Ascending aorta (tissue), 2 donors: Measurements from ENCODE around the gene EXOC3L2. TPM values are rescaled to one million over a fixed set of nuclear protein-coding genes. Genes with fewer than 3 reads are reported as not detected.

Experiments
- DNase-seq, 2 donors: peaks; one replicate each; pipeline ENCODE4 v3.0.0-alpha.2; 2019; ENCODE audit warnings: low spot score in 2 of 2
- H3K27ac ChIP-seq, 2 donors: fragments of 200-600 bp; sonication (generic); one replicate each; pipeline ENCODE4 v1.5.1; 2016 to 2017; ENCODE audit warnings: mild to moderate bottlenecking in 1 of 2
- H3K27me3 ChIP-seq: fragments of 200-600 bp; sonication (generic); one replicate; pipeline ENCODE4 v1.5.1; 2017
- H3K36me3 ChIP-seq, 2 donors: fragments of 200-600 bp; sonication (generic); one replicate each; pipeline ENCODE4 v1.5.1; 2016
- H3K4me1 ChIP-seq, 2 donors: fragments of 200-600 bp; sonication (generic); one replicate each; pipeline ENCODE4 v1.5.1; 2016 to 2017; ENCODE audit warnings: mild to moderate bottlenecking in 1 of 2
- H3K4me3 ChIP-seq, 2 donors: fragments of 200-600 bp; sonication (generic); one replicate each; pipeline ENCODE4 v1.5.1; 2016 to 2017; ENCODE audit warnings: mild to moderate bottlenecking in 1 of 2
- H3K9me3 ChIP-seq, 2 donors: fragments of 200-600 bp; sonication (generic); one replicate each; pipeline ENCODE4 v1.5.1; 2016
- CTCF ChIP-seq, 3 experiments: fragments of 200-600 bp in 2 of 3; fragments of 450-650 bp in 1 of 3; sonication (generic) in 2 of 3; IDR thresholded peaks; one replicate each; pipeline ENCODE4 v1.5.1; 2016 to 2019; ENCODE audit warnings: antibody characterized with exemption in 3 of 3, mild to moderate bottlenecking in 1 of 3, moderate library complexity in 1 of 3
- intact Hi-C: fragments of 100-400 bp; cut with DNase I; formaldehyde crosslinking; loops from one replicate; pipeline ENCODE4 v1.15.1; 2023
- total RNA-seq: library from RNA; depleted of rRNA; stranded (reverse); fragments of >200 nt; gene quantifications from one replicate; pipeline ENCODE4 v1.1.0, GENCODE V29; 2016

The EXOC3L2 gene
- total RNA-seq, 1 donor from 2014 or later, result 33.5 TPM

GRCh38 chr19:45283443-45284033 is 38.3 kb upstream of the EXOC3L2 start:
- intact Hi-C loops, result no loop called here
- no peak overlapping the region for H3K4me3 ChIP-seq
- H3K9me3 ChIP-seq, result no peaks in the 10 kb centered on the region
- DNase-seq, result no peak
- no peaks in the 10 kb centered on the region for H3K4me1 ChIP-seq
- H3K27ac ChIP-seq, result no peak overlapping the region
- peaks cover 29 to 84% of the 10 kb centered on the region in 2 donors for H3K36me3 ChIP-seq
- TF ChIP-seq CTCF (IDR thresholded peaks at IDR 0.05), result no peak
- H3K27me3 ChIP-seq, result no peaks in the 10 kb centered on the region

GRCh38 chr19:45280471-45280961 is 35.3 kb upstream of the EXOC3L2 start:
- intact Hi-C loops, result no loop called here
- DNase-seq, result no peak
- Histone ChIP-seq H3K27ac (no peak overlapping the region), H3K4me3 (no peak overlapping the region), H3K36me3 (peaks cover 39 to 89% of the 10 kb centered on the region in 2 donors), H3K4me1 (no peaks in the 10 kb centered on the region), H3K27me3 (no peaks in the 10 kb centered on the region), H3K9me3 (no peaks in the 10 kb centered on the region)
- TF ChIP-seq CTCF (IDR thresholded peaks at IDR 0.05), result no peak

GRCh38 chr19:45279587-45280192 is 34.5 kb upstream of the EXOC3L2 start:
- intact Hi-C loops, result no loop called here
- Histone ChIP-seq H3K4me1 (no peaks in the 10 kb centered on the region), H3K4me3 (no peak overlapping the region), H3K27ac (no peak overlapping the region), H3K27me3 (no peaks in the 10 kb centered on the region), H3K36me3 (peaks cover 41 to 87% of the 10 kb centered on the region in 2 donors), H3K9me3 (no peaks in the 10 kb centered on the region)
- no peak for TF ChIP-seq CTCF (IDR thresholded peaks at IDR 0.05)
- no peak for DNase-seq

- H3K4me1 ChIP-seq, result no peaks in the 10 kb centered on the region
- H3K4me3 ChIP-seq, result no peak overlapping the region
- intact Hi-C loops, result no loop called here
- no peaks in the 10 kb centered on the region for H3K9me3 ChIP-seq
- no peaks in the 10 kb centered on the region for H3K27me3 ChIP-seq
- peaks cover 45 to 84% of the 10 kb centered on the region in 2 donors for H3K36me3 ChIP-seq
- no peak for TF ChIP-seq CTCF (IDR thresholded peaks at IDR 0.05)
- DNase-seq, result no peak
- no peak overlapping the region for H3K27ac ChIP-seq
These were observed 32.9 kb upstream of the EXOC3L2 start for GRCh38 chr19:45278087-45278486.

GRCh38 chr19:45276284-45276687 is 31.1 kb upstream of the EXOC3L2 start:
- intact Hi-C loops, result no loop called here
- TF ChIP-seq CTCF (IDR thresholded peaks at IDR 0.05), result no peak
- Histone ChIP-seq H3K27ac (no peak overlapping the region), H3K9me3 (no peaks in the 10 kb centered on the region), H3K4me3 (no peak overlapping the region), H3K36me3 (peaks cover 53 to 91% of the 10 kb centered on the region in 2 donors), H3K27me3 (no peaks in the 10 kb centered on the region), H3K4me1 (no peaks in the 10 kb centered on the region)
- DNase-seq, result no peak
